K562 (cell line): ENCODE data around the gene SEC24C. TPM values are rescaled to one million over a fixed set of nuclear protein-coding genes. Genes with fewer than 3 reads are reported as not detected.

Experiments
- ARID3B ChIP-seq: fragments of 250-450 bp; sonication (Bioruptor Pico); IDR thresholded peaks from 2 replicates; pipeline ENCODE4 v1.4.0; 2020; ENCODE audit warnings: borderline replicate concordance
- BACH1 ChIP-seq: fragments of 200-800 bp; sonication (Bioruptor generic); IDR thresholded peaks from 2 replicates; pipeline ENCODE4 v1.6.1; 2016; ENCODE audit warnings: missing genetic modification characterization, missing compliant biosample characterization
- BDP1 ChIP-seq: IDR thresholded peaks from 3 replicates; pipeline ENCODE4 v1.6.1; 2011; ENCODE audit not compliant: insufficient read length, insufficient read depth
- BRCA1 ChIP-seq, 2 experiments: fragments of 450-650 bp in 1 of 2; sonication (generic) in 1 of 2; formaldehyde crosslinking in 1 of 2; IDR thresholded peaks; 2 replicates each; pipeline versions ENCODE4 v1.5.0 to v1.6.1; 2017 to 2020; ENCODE audit warnings: mild to moderate bottlenecking in 1 of 2, missing genetic modification reagents in 1 of 2
- DACH1 ChIP-seq: fragments of 450-650 bp; IDR thresholded peaks from 2 replicates; pipeline ENCODE4 v1.6.1; 2018; ENCODE audit not compliant: partially characterized antibody
- DDX20 ChIP-seq: fragments of 450-650 bp; IDR thresholded peaks from 2 replicates; pipeline ENCODE4 v1.6.1; 2016; ENCODE audit warnings: missing genetic modification characterization, low read depth, mild to moderate bottlenecking, missing compliant biosample characterization, moderate library complexity
- FOSL1 ChIP-seq: fragments of 200-800 bp; sonication (Bioruptor generic); conservative IDR thresholded peaks from 2 replicates; pipeline ENCODE4 v1.6.1; 2016; ENCODE audit warnings: missing genetic modification characterization, missing compliant biosample characterization
- FOXJ2 ChIP-seq: fragments of 200-800 bp; sonication (Bioruptor generic); IDR thresholded peaks from 2 replicates; pipeline ENCODE4 v1.6.1; 2016; ENCODE audit warnings: missing genetic modification characterization, missing compliant biosample characterization
- HCFC1 ChIP-seq: IDR thresholded peaks from 2 replicates; pipeline ENCODE4 v1.6.1; 2012; ENCODE audit warnings: low read depth, low read length, improper control_type of control experiment
- HES1 ChIP-seq: fragments of 450-650 bp; IDR thresholded peaks from 2 replicates; pipeline ENCODE4 v1.6.1; 2016; ENCODE audit warnings: low read depth, mild to moderate bottlenecking, moderate library complexity
- KDM2B ChIP-seq: fragments of 250-450 bp; sonication (Bioruptor Pico); IDR thresholded peaks from 2 replicates; pipeline ENCODE4 v1.8.0; 2021; ENCODE audit warnings: mild to moderate bottlenecking, moderate library complexity
- LCOR ChIP-seq: sonication (generic); formaldehyde crosslinking; IDR thresholded peaks from 2 replicates; pipeline ENCODE4 v1.8.0; 2022; ENCODE audit warnings: mild to moderate bottlenecking, missing genetic modification reagents
- PRPF4 ChIP-seq: fragments of 200-400 bp; formaldehyde crosslinking; IDR thresholded peaks from one replicate; pipeline ENCODE4 v1.6.1; 2017; ENCODE audit warnings: low read length, low read depth, mild to moderate bottlenecking; ENCODE audit not compliant: insufficient read depth, poor library complexity, severe bottlenecking
- RB1 ChIP-seq: fragments of 450-650 bp; IDR thresholded peaks from 2 replicates; pipeline ENCODE4 v1.6.1; 2017; ENCODE audit warnings: low read depth, mild to moderate bottlenecking
- RBM15 ChIP-seq: fragments of 200-400 bp; formaldehyde crosslinking; IDR thresholded peaks from 2 replicates; pipeline ENCODE4 v1.6.1; 2018; ENCODE audit warnings: mild to moderate bottlenecking, low read length, moderate library complexity; ENCODE audit not compliant: insufficient read depth
- RHOXF2B ChIP-seq: fragments of 250-450 bp; sonication (Bioruptor Pico); conservative IDR thresholded peaks from 2 replicates; pipeline ENCODE4 v1.5.1; 2021
- SLC30A9 ChIP-seq: fragments of 250-450 bp; sonication (Bioruptor Pico); IDR thresholded peaks from 2 replicates; pipeline ENCODE4 v1.8.0; 2022; ENCODE audit warnings: mild to moderate bottlenecking, moderate library complexity
- TCFL5 ChIP-seq: fragments of 250-450 bp; sonication (Bioruptor Pico); conservative IDR thresholded peaks from 2 replicates; pipeline ENCODE4 v1.6.1; 2021; ENCODE audit warnings: mild to moderate bottlenecking, moderate library complexity, matching md5 sums
- TFAP4 ChIP-seq: sonication (generic); formaldehyde crosslinking; IDR thresholded peaks from 2 replicates; pipeline ENCODE4 v1.8.0; 2022; ENCODE audit warnings: missing genetic modification reagents, mild to moderate bottlenecking, moderate library complexity, borderline replicate concordance
- ZNF124 ChIP-seq: sonication (generic); formaldehyde crosslinking; IDR thresholded peaks from 2 replicates; pipeline ENCODE4 v1.8.1; 2022; ENCODE audit warnings: missing genetic modification reagents
- ZNF146 ChIP-seq: IDR thresholded peaks from one replicate; pipeline ENCODE4 v1.6.1; 2018; ENCODE audit warnings: missing compliant biosample characterization; ENCODE audit not compliant: unreplicated experiment
- ZNF184 ChIP-seq: sonication (generic); formaldehyde crosslinking; IDR thresholded peaks from 2 replicates; pipeline ENCODE4 v1.5.0; 2020; ENCODE audit warnings: missing genetic modification reagents
- ZNF277 ChIP-seq: fragments of 250-450 bp; sonication (Bioruptor Pico); IDR thresholded peaks from 2 replicates; pipeline ENCODE4 v1.8.0; 2022; ENCODE audit warnings: inconsistent platforms, mild to moderate bottlenecking, moderate library complexity, borderline replicate concordance
- ZNF41 ChIP-seq: fragments of 250-450 bp; sonication (Bioruptor Pico); conservative IDR thresholded peaks from 2 replicates; pipeline ENCODE4 v1.4.0; 2020; ENCODE audit warnings: mild to moderate bottlenecking
- ZNF75A ChIP-seq: fragments of 450-650 bp; formaldehyde crosslinking; IDR thresholded peaks from 2 replicates; pipeline ENCODE4 v1.4.0; 2020; ENCODE audit warnings: mild to moderate bottlenecking
- ZNF780A ChIP-seq: fragments of 250-450 bp; sonication (Bioruptor Pico); IDR thresholded peaks from 2 replicates; pipeline ENCODE4 v1.5.0; 2021; ENCODE audit warnings: mild to moderate bottlenecking
- polyA plus RNA-seq, 8 experiments: library from polyadenylated mRNA; depleted of rRNA in 4 of 8; stranded (reverse) in 5 of 8; unstranded in 3 of 8; fragments of >200 nt; fragmentation: Nextera tagmentation in 2 of 8; fragmentation: Illumina TruSeq in 1 of 8; extraction: Ambion mirVana in 2 of 8; extraction: Trizol in 1 of 8; gene quantifications; 2 replicates each; pipeline versions ENCODE4 v1.2.1 to v1.2.3, GENCODE V29; 2011 to 2014; ENCODE audit warnings: inconsistent platforms in 1 of 8, missing spikeins in 1 of 8
- total RNA-seq, 7 experiments: library from RNA; depleted of rRNA in 6 of 7; stranded (reverse); fragments of >200 nt in 6 of 7; fragmentation: Illumina TruSeq in 2 of 7; extraction: Trizol in 2 of 7; gene quantifications; 2 replicates each; pipeline versions ENCODE4 v1.2.1 to v1.2.3, GENCODE V29; 2011 to 2021; ENCODE audit warnings: low replicate concordance in 1 of 7

The SEC24C gene
- total and polyA plus RNA-seq, 9 of the 15 experiments (the other 6 are each of a cell fraction or from before 2014, with no cell fraction given) = 19.0 to 115 (median 70.5) TPM

- TF ChIP-seq TFAP4 (CRISPR knock-in tag) (peak; percentile 99), ZNF124 (no peak), BACH1 (tag) (no peak), ARID3B (CRISPR knock-in tag) (no peak), ZNF146 (CRISPR knock-in tag) (no peak), FOXJ2 (tag) (no peak), ZNF780A (CRISPR knock-in tag) (no peak), DACH1 (peak; percentile 83), SLC30A9 (CRISPR knock-in tag) (no peak), RB1 (peak; percentile 51; the same call in 1 of the 2 replicates), KDM2B (CRISPR knock-in tag) (no peak), DDX20 (tag) (no peak), ZNF75A (CRISPR knock-in tag) (no peak), TCFL5 (CRISPR knock-in tag) (no peak), ZNF41 (CRISPR knock-in tag) (no peak; the same call in 1 of the 2 replicates), BRCA1 (IDR thresholded peaks at IDR 0.05) (no peak), BRCA1 (CRISPR knock-in tag; IDR thresholded peaks at IDR 0.05) (no peak), HES1 (no peak), RHOXF2B (CRISPR knock-in tag) (no peak), LCOR (CRISPR knock-in tag) (peak; percentile 86), HCFC1 (peak; percentile 85), ZNF277 (no peak), ZNF184 (CRISPR knock-in tag) (no peak), PRPF4 (no peak), BDP1 (no peak), FOSL1 (tag) (peak; percentile 69), RBM15 (no peak)
These were observed 13.8 kb upstream of the SEC24C start (continued) for GRCh38 chr10:73730153-73730906.
